ENCODE measurements around the gene TRIM65.
"Not testable (repeated sequence)": the region's sequence is repeated elsewhere in the genome, so short reads cannot be mapped to it uniquely, and the experiment has no call there.

TRIM65 gene

DNA sequence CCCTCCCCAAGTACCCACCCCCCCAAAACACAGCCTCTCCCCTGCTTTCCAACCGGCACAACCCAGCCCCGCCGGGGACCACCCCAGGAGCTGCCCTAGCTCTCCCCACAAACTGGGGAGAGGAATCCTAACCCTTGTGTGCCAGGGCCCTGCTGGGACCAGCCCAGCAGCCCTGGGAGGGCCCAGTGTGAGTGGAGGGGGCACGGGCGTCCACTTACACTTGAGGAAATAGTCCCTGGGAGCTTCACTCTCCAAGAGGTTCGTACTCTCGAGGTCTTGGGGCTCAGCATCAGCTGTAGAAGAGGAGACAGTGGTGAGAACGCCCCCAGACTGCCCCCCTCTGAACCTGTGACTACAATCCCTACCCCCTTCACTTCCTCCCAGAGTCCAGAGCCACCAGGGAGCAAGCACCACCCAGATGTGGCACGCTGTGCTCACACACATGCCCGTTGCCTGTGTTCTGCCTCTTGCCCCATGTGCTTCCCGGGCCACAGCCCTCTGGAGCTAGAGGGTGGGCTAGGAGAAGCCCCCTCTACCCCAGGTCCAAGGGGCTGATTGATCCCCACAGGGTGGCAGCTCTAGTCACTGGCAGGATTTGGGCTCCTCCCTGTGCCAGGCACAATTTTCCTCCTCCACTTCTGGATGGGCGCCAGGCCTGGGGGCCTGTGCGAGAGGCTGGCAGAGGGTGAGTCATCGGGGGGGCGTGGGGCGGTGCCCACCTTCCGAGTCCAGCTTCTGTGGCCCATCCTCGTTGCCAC lies 21.4 kb downstream of the TRIM65 start:
- DNase-seq, result no peak

DNA sequence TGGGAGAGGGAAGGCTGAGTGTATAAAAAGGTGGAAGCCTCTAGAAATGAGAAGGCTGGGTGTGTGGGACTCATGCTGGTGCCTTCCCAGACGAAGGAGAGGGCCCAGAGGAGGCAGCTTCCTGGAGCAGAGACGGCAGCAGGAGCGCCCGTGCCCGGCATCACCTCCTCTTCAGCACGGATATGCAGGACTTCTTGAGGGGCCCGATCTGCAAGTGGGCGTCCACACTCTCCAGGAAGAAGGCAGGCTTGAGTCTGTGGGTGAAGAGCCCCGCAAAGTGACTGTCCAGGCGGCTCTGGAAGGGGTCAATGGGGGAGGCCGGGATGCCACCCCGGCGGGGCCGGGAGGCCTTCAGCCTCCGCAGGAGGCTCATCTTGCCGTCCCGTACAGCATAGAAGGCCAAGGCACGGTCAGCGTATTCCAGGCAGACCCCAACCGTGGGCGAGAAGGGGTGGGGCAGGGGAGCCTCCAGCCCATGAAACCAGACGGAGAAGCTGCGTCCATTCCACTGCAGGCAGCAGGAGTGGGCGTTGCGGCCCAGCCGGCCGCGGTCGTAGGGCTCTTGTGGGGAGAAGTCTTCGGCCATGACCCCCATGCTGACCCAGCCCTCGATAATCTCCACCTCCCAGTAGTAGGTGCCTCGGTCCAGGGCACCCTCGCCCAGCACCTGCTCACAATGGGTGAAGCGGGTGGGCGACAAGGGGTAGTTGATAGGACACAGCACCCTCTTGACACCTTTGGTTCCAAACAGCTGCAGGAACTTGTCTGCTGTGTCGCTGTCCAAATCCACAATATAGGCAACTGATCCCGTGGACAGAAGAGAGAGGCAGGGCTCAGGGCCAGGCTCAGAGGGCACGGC lies 22.2 kb downstream of the TRIM65 start:
- DNase-seq, result no peak

DNA sequence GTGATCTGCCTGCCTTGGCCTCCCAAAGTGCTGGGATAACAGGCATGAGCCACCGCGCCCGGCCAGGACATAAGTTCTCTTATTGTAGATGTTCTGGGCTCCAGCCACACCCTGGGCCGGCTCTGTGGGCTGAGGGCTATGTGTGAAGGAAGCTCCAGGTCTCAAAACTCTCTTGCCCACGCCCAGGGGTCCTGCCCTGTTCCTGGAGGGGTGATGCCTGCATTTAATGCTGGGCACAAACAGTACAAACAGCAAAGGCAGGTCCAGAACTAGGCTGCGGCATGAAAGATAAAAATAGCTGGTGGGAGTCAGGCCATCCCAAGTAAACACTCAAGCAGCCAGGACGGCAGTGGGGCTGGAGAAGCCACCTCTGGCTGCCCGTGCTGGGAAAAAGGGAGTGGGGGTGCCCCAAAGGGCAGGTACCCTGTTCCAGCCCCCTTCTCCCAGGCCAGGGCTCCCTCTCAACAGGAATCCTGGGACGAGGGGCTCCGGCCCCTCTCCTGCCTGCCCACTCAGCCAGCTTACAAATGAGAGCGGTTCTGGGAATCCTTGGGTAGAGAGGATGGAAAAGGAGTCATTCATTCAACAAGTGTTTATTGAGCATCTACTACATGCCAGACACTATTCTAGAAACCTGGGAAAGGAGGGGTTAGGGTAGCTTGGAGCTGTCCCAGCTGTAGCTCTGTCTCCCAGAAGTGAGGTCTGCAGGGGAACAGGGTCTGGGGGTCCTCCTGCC lies 23.0 kb downstream of the TRIM65 start:
- no peak for DNase-seq

DNA sequence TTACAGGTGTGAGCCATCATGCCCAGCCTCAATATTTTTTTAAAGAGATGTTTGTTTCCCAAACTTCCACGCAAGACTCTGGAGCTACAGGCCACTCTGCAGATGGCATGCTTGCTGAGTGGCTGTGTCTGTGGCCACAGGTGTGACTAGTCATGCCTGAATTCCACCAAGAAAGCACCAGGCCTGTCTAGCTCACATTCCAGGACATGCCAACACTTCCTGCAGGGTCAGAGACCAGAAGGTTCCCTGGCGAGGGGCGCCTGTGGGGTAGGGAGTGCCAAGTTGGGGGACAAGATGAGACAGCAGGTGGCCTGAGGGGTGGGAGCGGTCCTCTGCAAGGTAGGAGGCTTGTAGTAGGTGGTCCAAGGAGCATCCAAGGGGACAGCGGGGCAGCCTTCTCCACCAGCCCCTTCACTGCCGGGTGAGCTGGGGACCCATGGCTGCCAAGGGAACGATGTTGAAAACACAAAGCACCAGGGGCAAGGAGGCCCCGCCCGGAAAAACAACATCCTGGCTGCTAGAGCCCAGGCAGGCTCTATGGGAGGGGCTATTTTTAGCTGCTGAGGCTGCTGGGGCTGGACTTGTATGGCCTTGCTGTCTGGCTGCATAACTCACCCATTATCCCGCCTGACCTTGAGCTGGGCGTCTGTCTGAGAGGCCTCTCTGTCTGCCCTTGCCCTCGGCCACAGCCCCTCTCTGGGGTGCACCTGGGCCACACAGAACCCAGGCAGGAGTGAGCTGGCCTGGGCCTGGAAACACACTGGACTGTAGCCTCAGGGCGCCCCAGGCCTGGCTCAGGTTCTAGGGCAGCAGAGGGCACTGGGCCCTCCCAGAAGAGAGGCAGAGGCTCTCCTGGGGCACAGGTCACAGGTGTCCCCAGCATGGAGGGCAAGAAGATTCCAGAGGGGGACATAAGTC lies 24.1 kb downstream of the TRIM65 start:
- no peak for DNase-seq

DNA sequence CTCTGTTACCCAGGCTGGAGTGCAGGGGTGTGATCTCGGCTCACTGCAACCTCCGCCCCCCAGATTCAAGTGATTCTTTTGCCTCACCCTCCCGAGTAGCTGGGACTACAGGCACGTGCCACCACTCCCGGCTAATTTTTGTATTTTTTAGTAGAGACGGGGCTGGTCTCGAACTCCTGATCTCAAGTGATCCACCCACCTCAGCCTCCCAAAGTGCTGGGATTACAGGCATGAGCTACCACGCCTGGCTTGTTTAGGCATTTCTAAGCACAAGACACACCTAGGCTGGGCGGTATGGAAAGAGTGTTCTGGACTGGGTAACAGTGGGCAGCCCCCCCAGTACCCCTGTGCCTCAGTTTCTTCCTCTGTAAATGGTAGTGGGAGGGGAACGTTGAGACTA lies 26.5 kb downstream of the TRIM65 start:
- not testable (repeated sequence) for DNase-seq

DNA sequence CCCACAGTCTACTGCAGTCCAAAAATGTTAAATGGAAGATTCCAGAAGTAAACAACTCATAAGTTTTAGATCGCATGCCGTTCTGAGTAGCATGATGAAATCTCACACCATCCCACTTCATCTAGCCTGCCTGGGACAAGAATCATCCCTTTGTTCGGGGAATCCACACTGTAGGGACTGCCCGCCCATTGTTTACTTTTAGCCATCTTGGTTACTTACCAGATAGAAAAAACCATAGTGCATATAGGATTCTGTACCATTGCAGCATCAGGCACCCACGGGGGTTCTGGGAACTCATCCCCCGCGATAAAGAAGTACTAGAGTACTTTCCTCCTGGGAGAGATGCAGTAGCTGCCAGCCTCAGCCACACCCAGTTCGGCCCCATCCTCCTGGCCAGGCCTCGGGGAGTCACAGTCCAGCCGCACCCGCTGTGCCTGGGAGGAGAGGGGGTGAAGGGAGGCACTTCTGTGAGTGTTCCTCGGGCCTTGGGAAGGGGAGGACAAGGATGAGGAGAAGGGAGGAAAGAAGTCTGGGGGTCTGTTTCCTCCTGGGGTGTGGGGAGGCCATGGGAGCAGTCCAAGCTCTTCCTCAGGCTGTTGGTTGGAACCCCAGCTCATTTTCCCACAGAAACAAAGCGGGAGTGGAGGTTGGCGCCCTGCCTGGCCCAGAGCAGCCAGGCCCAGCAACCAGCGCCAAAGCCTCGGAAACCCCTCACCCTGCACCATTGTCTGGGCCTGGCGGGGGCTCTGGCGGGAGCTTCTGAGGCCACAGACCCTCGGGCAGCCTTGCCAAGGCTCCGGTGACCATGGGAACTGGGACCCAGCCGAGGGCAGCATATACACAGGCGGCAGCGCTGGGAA lies 27.2 kb downstream of the TRIM65 start:
- no peak for DNase-seq

DNA sequence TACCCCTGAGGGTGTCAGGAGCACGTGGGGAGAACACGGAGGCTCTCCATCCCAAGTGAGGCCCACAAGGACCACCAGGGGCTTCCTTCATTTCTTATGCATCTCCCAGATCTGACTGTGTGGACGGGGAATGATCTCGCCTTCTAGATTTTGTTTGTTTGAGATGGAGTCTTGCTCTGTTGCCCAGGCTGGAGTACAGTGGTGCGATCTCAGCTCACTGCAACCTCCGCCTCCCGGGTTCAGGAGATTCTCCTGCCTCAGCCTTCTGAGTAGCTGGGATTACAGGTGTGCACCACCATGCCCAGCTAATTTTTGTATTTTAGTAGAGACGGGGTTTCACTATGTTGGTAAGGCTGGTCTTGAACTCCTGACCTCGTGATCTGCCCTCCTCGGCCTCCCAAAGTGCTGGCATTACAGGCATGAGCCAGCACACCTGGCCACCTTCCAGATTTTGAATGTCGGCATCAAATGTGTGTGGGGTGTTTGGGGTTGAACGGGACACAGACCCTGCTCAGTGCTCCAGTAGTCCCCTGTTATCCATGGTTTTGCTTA lies 27.9 kb downstream of the TRIM65 start:
- DNase-seq, result not testable (repeated sequence)

DNA sequence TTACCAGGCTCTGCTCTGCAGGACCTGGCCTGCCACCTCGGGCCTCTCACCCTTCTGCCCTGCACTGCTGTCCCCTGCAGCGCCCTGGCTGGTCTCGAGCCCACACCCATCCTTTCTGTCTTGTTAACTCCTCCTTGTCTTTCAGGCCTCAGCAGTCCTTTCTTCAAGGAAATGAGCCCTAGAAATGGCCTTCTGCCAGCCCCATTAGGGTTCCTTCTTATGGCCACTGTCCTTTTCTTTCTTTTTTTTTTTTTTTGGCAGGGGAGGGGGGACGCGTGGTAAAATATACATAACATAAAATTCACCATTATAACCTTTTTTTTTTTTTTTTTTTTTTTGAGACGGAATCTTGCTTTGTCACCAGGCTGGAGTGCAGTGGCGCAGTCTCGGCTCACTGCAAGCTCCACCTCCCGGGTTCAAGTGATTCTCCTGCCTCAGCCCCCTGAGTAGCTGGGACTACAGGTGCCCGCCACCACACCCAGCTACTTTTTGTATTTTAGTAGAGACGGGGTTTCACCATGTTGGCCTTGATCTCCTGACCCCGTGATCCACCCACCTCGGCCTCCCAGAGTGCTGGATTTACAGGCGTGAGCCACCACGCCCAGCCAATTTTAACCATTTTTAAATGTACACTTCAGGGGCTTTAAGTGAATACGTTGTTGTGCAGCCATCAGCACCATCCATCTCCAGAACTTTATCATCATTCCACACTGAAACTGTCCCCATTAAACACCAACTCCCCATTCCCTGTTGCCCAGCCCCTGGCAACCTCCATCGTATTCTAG lies 31.2 kb downstream of the TRIM65 start:
- not testable (repeated sequence) for DNase-seq

DNA sequence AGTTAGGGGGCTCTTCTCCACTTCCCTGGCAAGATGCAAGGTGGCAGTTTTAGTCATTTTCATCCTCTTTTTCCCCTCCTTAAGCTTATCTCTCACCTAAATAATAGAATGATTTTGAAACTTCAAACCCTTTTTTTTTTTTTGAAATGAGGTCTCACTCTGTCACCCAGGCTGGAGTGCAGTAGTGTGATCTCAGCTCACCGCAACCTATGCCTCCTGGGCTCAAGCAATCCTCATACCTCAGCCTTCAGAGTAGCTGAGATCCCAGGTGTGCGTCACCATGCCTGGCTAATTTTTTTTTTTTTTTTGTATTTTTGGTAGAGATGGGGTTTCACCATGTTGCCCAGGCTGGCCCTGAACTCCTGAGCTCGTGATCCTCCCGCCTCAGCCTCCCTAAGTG lies 31.9 kb downstream of the TRIM65 start:
- DNase-seq, result not testable (repeated sequence)

DNA sequence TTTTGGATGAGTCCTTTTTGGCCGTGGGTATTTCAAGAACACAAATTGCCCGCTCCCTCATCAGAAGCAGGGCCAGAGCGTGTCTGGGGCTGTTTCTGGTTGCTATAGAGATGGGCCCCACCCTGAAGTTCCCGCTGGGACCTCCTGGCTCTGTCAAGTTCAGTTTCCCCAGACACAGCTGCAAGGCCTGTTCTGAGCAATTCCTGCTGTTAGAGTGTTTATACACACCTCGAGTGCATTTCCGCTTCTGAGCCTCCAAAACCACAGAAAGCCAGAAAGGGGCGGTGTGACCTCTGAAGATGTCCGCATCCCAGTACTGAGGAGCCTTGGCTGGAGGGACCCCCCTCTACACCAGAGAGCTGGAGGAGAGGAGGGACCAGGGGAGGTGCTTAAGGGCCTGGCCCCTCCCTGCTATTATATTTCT lies 32.3 kb downstream of the TRIM65 start:
- DNase-seq, result peak; percentile 86

DNA sequence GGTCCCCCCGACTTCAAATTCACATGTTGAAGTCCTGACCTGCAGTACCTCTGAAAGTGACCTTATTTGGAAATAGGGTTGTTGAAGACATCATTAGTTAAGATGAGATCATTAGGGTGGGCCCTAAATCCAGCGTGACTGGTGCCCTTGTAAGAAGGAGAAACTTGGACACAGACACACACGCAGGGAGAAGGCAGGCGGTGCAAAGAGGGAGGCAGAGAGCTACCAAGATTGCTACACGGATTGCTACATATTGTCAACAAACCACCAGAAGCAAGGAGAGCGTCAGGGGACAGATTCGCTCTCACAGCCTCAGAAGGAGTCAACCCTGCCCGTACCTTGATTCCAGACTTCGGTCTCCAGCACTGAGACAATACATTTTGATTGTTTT lies 34.8 kb downstream of the TRIM65 start:
- peak; percentile 24 for DNase-seq

DNA sequence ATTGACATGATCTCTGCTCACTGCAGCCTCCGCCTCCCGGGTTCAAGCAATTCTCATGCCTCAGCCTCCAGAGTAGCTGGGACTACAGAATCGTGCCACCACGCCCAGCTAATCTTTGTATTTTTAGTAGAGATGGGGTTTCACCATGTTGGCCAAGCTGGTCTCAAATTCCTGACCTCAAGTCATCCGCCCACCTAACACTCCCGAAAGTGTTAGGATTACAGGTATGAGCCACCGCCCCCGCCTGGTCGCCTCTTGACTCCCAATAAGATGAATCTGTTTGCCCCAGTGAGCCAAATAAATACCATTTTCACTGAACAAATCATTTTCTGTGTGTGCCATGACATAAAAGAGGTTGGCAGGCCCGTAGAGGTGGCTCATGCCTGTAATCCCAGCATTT lies 37.4 kb downstream of the TRIM65 start:
- not testable (repeated sequence) for DNase-seq

DNA sequence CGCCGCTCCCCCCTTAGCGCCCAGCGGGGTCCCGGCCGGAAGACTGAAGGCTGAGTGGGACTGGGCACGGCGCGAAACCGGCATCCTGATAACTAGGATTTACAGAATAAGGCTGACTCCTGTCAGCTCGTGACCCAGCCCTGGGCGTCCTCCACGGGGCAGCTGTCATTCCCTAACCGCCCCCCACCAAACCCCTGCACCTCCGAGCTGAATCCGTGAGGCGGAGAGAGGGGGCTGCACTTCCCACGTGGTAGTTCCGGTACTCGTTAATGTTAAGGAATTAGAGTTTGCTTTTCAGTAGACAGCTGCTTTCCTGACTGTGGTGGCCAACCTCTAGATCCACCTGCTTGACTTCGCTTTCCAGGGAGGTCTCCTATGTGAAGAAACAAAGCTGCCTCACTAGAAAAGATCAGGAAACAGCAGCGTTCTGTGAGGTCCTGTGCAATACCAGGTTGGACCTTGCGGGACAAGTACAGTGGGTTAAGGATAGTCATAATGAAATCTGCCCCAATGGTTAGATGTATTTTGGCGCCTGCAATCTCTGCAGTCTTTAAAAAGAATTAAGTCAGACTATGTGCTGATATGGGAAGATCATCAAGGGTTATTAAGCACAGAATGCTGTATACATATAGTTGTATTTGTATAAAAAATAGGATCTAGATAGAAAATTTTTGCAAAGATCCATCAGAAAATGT lies 40.5 kb downstream of the TRIM65 start:
- DNase-seq, result peak; percentile 20

DNA sequence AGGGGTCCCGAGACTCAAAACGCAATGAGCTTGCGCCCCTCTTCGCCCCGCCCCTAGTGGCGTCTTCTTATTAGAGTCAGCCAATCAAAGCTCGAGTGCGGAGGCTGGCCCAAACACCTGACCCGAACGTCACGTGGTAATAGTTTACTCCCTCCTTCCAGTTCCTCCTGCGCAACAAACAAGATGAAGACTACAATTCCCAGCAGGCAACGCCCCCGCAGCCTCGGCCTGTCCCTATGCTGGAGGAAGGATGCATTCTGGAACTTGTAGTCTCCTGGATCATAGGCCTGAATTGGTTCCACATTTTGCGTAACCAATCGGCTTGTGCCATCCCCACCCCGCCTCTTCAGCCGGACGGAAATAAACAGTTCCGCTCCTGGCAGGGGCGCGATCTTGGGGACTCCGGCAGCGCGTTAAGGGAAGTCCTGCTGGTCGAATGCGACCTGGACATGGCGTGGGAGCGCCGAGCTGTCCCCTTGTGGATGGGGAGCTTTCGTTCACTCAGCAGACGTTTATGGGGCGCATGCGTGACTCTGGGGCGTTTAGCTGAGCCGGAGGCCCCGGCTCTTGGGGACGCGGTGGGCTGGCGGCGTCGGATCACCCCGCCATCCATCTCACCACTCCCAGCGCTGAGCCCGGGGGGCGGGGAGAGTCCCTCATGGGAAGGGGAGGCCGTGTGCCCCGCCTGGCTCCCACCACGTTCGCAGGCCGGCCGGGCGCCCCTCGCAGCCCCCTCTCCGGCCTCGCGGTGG lies 41.3 kb downstream of the TRIM65 start, which contains the start of gene WBP2:
Gene WBP2, minus strand, starts transcription at position 26 of the 752 bp plus-strand sequence. CDS start 38 bp downstream, outside the sequence.
- peak; percentile 100 for DNase-seq

DNA sequence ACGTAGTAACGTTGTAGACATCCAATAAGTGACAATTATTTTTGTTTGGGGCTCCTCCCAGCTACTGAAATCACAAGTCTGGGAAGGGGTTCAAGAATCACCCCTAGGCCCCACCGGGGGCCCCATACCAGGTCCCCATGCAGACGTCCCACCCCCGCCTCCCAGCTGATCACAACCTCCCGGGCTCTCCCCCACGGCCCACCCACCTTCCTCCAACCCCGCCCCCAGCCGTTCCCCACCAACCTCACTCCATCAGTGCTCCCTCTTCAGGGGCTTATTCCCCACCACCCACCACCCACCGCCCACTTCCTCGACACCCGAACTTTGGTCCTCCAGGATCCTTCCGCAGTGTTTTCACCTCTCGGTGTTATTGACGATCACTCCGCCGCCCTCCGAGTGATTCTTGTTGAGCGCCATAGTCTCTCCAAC lies 41.9 kb downstream of the TRIM65 start:
- DNase-seq, result no peak

DNA sequence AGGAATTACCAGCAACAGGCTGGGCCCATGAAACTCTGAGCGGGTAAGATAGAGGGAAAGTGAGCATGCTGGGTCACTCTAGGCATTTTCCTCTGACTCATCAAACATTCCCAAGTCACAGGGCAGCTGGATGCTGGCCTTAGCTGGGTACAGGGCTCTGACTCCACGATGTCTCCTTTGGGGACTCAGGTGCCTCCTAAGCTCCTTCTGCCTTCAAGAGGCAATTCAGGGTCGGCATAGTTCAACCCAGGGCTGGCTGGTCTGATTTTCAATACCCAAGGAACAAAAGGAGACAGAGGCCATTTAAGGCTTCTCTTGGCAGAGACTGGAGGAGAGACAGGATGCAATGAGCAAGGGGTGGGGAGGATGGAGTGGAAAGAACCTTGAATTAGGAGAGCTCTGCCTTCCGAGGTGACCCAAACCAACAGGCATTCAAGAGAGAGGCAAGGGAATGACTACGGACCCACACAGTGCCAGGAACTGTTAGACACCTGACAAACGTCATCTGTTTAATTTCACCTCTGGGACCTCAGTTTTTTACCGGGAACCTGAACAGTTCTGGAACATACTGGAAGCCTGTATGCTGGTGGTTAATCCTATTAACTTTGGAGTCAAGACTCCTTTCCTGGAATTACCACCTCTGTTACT lies 42.5 kb downstream of the TRIM65 start:
- no peak for DNase-seq

DNA sequence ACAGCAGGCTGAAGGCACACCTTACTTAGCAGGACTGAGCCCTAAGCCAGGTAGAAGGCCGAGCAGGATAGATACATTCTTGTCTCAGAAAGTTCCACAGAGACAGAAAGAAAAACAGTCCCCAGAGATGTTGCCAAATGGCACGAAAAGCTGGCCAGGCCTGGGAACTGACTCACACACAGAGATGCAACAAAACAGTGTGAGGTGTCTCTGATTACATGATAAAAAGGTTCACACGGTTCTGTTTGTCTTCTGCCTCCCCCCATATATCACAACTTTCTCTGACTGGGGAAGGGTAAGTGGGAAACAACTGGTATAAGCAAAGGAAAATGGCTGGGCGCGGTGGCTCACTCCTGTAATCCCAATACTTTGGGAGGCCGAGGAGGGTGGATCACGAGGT lies 43.3 kb downstream of the TRIM65 start:
- DNase-seq, result no peak

DNA sequence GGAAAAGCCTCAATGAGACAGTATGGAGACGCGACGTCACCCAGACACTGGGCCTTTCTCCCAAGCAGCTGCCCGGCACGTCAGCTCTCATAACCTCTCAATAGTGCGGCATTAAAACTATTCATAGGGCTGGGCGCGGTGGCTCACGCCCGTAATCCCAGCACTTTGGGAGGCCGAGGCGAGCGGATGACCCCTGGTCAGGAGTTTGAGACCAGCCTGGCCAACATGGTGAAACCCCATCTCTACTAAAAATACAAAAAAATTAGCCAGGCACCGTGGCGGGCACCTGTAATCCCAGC lies 45.1 kb downstream of the TRIM65 start:
- not testable (repeated sequence) for DNase-seq

Measured in MV-4-11 (cell line).